Suprapubic skin (tissue), 4 donors: ENCODE results near the gene AGMO.

Experiments
- EP300 ChIP-seq: sonication (generic); formaldehyde crosslinking; IDR thresholded peaks from one replicate; pipeline ENCODE4 v1.6.1; 2017; ENCODE audit warnings: antibody characterized with exemption
- POLR2AphosphoS5 ChIP-seq, 3 donors: sonication (generic); formaldehyde crosslinking; IDR thresholded peaks; one replicate each; pipeline ENCODE4 v1.6.1; 2017; ENCODE audit warnings: antibody characterized with exemption in 3 of 3
- TF ChIP-seq, protein P1 (sequence below), 2 donors: fragments of 200-600 bp in 1 of 2; fragments of 450-650 bp in 1 of 2; sonication (generic) in 1 of 2; IDR thresholded peaks; one replicate each; pipeline ENCODE4 v1.5.1; 2016 to 2019; ENCODE audit warnings: antibody characterized with exemption in 2 of 2, mild to moderate bottlenecking in 1 of 2, moderate library complexity in 1 of 2

DNA sequence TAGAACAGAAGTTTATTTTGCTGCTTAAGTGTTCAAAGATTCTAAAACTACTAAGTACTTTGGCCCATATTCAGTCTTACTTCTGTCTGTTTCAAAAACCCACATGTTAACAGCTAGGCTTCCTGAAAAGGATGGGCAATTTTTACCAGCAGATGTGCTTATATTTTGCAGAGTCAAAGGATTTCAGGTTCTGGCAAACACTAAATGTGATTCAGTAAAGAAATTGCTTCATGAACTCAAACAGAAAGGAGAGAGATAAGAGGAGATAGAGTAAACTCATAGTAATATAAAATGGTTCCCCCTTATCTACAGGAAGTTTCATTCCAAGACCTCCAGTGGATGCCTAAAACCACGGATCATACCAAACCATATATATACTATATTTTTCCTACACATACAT lies 248.5 kb downstream of the AGMO start:
- no peak for TF ChIP-seq POLR2AphosphoS5 (IDR thresholded peaks at IDR 0.05)
- no peak for TF ChIP-seq EP300
- TF ChIP-seq, protein P1, sequence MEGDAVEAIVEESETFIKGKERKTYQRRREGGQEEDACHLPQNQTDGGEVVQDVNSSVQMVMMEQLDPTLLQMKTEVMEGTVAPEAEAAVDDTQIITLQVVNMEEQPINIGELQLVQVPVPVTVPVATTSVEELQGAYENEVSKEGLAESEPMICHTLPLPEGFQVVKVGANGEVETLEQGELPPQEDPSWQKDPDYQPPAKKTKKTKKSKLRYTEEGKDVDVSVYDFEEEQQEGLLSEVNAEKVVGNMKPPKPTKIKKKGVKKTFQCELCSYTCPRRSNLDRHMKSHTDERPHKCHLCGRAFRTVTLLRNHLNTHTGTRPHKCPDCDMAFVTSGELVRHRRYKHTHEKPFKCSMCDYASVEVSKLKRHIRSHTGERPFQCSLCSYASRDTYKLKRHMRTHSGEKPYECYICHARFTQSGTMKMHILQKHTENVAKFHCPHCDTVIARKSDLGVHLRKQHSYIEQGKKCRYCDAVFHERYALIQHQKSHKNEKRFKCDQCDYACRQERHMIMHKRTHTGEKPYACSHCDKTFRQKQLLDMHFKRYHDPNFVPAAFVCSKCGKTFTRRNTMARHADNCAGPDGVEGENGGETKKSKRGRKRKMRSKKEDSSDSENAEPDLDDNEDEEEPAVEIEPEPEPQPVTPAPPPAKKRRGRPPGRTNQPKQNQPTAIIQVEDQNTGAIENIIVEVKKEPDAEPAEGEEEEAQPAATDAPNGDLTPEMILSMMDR (IDR thresholded peaks at IDR 0.05) = no peak
